Measurements from ENCODE around the gene SIL1. TPM values are rescaled to one million over a fixed set of nuclear protein-coding genes. Genes with fewer than 3 reads are reported as not detected.

The SIL1 gene
- total and polyA plus RNA-seq, 2 of the 13 experiments (the other 11 are each of a cell fraction or from before 2014, with no cell fraction given) = 26.0 to 30.0 TPM

GRCh38 chr5:138929571-138929955 is 268.6 kb downstream of the SIL1 start (continued):
- TF ChIP-seq TEF (CRISPR knock-in tag; IDR thresholded peaks at IDR 0.05) (no peak), HMGXB4 (CRISPR knock-in tag; IDR thresholded peaks at IDR 0.05; ENCODE audit: borderline replicate concordance in 1 of 2, low read depth in 1 of 2) (no peak), HES4 (CRISPR knock-in tag; IDR thresholded peaks at IDR 0.05; ENCODE audit: borderline replicate concordance) (no peak), TEAD3 (CRISPR knock-in tag; optimal IDR thresholded peaks at IDR 0.05; ENCODE audit: borderline replicate concordance) (no peak), RNF219 (CRISPR knock-in tag; IDR thresholded peaks at IDR 0.05) (no peak), TERF1 (CRISPR knock-in tag; IDR thresholded peaks at IDR 0.05) (no peak)
